ENCODE data around the gene GNG2. TPM values are rescaled to one million over a fixed set of nuclear protein-coding genes. Genes with fewer than 3 reads are reported as not detected.

Gene GNG2
- total RNA-seq, 4 donors from 2014 or later: 7.5 to 32.8 (median 14.2) TPM

DNA sequence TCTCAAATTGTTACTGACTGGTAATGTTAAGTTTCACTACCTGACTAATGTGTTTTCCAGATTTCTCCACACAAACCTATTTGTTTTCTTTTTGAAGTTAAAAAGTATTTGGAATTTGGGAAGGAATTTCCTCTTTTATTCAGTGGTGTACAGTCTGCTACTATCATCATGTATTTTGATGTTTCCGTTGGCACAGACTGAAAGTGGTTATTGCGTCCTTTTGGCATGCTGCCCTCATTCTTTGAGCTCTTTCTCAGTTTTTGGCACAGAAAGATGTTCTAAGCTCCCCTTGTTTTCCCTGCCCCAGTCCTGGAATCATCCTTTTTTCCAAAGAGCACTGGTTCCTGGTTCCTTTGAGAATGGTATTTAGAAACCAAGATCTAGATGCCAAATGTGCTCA, 97.5 kb downstream of the GNG2 start:
- WGBS, 2 donors (ENCODE audit: low coverage in 1 of 2): 0 to 59% methylated on average over 1 to 2 of the region's 2 CpGs
- Histone ChIP-seq H3K4me3 (no peak overlapping the region), H3K9me3 (peaks cover 0 to 5% of the 10 kb centered on the region in 2 donors), H3K27ac (no peak overlapping the region), H3K4me1 (peaks cover 0 to 7% (median 2%) of the 10 kb centered on the region in 4 donors), H3K36me3 (no peaks in the 10 kb centered on the region), H3K27me3 (no peaks in the 10 kb centered on the region)
- DNase-seq: no peak
- intact Hi-C loops (cut with DNase I; ENCODE audit: low total_unique reads) (no loop called here), in situ Hi-C loops (cut with MboI; ENCODE audit: low pct_ligation_motif_present in 1 of 4, low pct_unique_long_range_greater_than_20kb in 1 of 4, low sequenced_read_pairs in 3 of 4) (loop anchor here (25.0 kb wide), 3 partner anchors 146 to 671 kb away; partner anchors contain the start of gene FRMD6 (in 1 of the 4))
- TF ChIP-seq EP300 (IDR thresholded peaks at IDR 0.05; ENCODE audit: low read depth): no peak
- TF ChIP-seq, protein P1, sequence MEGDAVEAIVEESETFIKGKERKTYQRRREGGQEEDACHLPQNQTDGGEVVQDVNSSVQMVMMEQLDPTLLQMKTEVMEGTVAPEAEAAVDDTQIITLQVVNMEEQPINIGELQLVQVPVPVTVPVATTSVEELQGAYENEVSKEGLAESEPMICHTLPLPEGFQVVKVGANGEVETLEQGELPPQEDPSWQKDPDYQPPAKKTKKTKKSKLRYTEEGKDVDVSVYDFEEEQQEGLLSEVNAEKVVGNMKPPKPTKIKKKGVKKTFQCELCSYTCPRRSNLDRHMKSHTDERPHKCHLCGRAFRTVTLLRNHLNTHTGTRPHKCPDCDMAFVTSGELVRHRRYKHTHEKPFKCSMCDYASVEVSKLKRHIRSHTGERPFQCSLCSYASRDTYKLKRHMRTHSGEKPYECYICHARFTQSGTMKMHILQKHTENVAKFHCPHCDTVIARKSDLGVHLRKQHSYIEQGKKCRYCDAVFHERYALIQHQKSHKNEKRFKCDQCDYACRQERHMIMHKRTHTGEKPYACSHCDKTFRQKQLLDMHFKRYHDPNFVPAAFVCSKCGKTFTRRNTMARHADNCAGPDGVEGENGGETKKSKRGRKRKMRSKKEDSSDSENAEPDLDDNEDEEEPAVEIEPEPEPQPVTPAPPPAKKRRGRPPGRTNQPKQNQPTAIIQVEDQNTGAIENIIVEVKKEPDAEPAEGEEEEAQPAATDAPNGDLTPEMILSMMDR (IDR thresholded peaks at IDR 0.05): no peak
- TF ChIP-seq POLR2AphosphoS5 (IDR thresholded peaks at IDR 0.05): no peak
- TF ChIP-seq POLR2A (IDR thresholded peaks at IDR 0.05): no peak

DNA sequence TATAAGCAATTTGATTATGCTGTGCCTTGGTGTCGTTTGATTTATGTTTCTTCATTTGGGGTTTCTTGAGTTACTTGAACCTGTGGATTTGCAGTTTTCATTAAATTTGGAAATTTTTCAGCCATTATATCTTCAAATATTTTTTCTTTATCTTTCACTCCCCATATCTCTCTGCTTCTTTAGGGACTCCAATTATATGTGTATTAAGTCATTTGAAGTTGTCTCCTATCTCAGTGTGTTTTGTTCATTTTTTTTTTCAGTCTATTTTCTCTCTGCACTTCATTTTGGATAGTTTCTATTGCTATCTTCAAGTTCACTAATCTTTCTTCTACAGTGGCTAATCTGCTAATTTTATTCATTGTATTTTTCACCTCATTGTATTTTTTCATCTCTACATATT, 99.5 kb downstream of the GNG2 start:
- intact Hi-C loops (cut with DNase I; ENCODE audit: low total_unique reads) (no loop called here), in situ Hi-C loops (cut with MboI; ENCODE audit: low pct_ligation_motif_present in 1 of 4, low pct_unique_long_range_greater_than_20kb in 1 of 4, low sequenced_read_pairs in 3 of 4) (loop anchor here (25.0 kb wide), 3 partner anchors 148 to 673 kb away; partner anchors contain the start of gene FRMD6 (in 1 of the 4))
- WGBS, 2 donors (ENCODE audit: low coverage in 1 of 2): 93 to 100% methylated on average over 1 of the region's 1 CpG
- H3K4me3 ChIP-seq: no peak overlapping the region
- no peaks in the 10 kb centered on the region for H3K36me3 ChIP-seq
- peaks cover 0 to 9% (median 2%) of the 10 kb centered on the region in 4 donors for H3K4me1 ChIP-seq
- DNase-seq: no peak
- H3K9me3 ChIP-seq: peaks cover 0 to 5% of the 10 kb centered on the region in 2 donors
- no peaks in the 10 kb centered on the region for H3K27me3 ChIP-seq
- no peak overlapping the region for H3K27ac ChIP-seq
- TF ChIP-seq EP300 (IDR thresholded peaks at IDR 0.05; ENCODE audit: low read depth) (no peak), POLR2AphosphoS5 (IDR thresholded peaks at IDR 0.05) (no peak), POLR2A (IDR thresholded peaks at IDR 0.05) (no peak)
- TF ChIP-seq, protein P1 (IDR thresholded peaks at IDR 0.05): no peak

DNA sequence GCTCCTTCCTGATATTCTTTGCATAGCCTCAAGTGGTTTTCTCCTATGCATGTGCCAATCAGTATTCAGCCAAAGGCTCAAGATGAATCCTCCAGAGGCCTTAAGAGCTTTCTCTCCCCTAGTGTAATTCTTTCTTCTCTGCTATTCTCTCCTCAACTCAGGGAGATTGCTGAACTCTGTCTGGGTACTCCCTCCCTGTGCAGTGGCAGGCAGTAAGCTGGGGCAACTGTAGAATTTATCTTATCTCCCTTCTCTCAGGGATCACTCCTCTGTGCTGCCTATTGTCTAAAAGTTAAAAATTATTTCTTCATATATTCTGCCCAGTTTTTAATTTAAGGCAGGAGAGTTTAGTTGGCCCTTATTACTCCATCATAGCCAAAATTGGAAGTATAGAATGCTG, 100.5 kb downstream of the GNG2 start:
- intact Hi-C loops (cut with DNase I; ENCODE audit: low total_unique reads): no loop called here

DNA sequence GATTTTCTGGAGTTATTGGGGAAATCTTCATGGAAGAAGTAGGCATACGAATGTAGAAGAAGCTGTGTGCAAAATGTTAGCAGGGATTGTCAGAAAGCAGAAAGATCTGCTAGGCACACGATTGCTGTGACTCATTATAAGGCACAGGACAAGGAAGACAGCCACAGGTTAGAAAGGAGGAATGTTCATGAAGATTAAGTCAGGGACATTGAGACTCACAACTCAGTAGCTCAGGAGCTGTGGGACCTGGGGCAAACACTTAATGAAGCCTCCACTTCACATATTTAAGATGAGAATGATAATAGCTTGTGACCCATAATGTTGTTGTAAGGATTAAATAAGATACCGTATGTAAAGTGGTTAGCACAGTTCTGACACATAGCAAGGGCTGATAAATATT, 102.3 kb downstream of the GNG2 start:
- no peak overlapping the region for H3K27ac ChIP-seq
- H3K4me1 ChIP-seq: peaks cover 0 to 9% (median 2%) of the 10 kb centered on the region in 4 donors
- TF ChIP-seq, protein P1 (IDR thresholded peaks at IDR 0.05): no peak
- no peak for TF ChIP-seq POLR2AphosphoS5 (IDR thresholded peaks at IDR 0.05)
- TF ChIP-seq EP300 (IDR thresholded peaks at IDR 0.05; ENCODE audit: low read depth): no peak
- TF ChIP-seq POLR2A (IDR thresholded peaks at IDR 0.05): no peak
- H3K27me3 ChIP-seq: no peaks in the 10 kb centered on the region
- no peaks in the 10 kb centered on the region for H3K36me3 ChIP-seq
- H3K4me3 ChIP-seq: no peak overlapping the region
- peaks cover 0 to 5% of the 10 kb centered on the region in 2 donors for H3K9me3 ChIP-seq
- in situ Hi-C loops (cut with MboI; ENCODE audit: low pct_ligation_motif_present in 1 of 4, low pct_unique_long_range_greater_than_20kb in 1 of 4, low sequenced_read_pairs in 3 of 4): loop anchor here (25.0 kb wide), 3 partner anchors 150 to 675 kb away; partner anchors contain the start of gene FRMD6 (in 1 of the 4)
- 44 to 57% methylated on average over 2 of the region's 3 CpGs for WGBS, 2 donors (ENCODE audit: low coverage in 1 of 2)
- no peak for DNase-seq
- intact Hi-C loops (cut with DNase I; ENCODE audit: low total_unique reads): no loop called here

More for the DNA sequence above, 100.5 kb downstream of the GNG2 start:
- in situ Hi-C loops (cut with MboI; ENCODE audit: low pct_ligation_motif_present in 1 of 4, low pct_unique_long_range_greater_than_20kb in 1 of 4, low sequenced_read_pairs in 3 of 4): loop anchor here (25.0 kb wide), 3 partner anchors 149 to 674 kb away; partner anchors contain the start of gene FRMD6 (in 1 of the 4)
- TF ChIP-seq, protein P1 (IDR thresholded peaks at IDR 0.05): no peak
- no peak for TF ChIP-seq POLR2AphosphoS5 (IDR thresholded peaks at IDR 0.05)
- TF ChIP-seq EP300 (IDR thresholded peaks at IDR 0.05; ENCODE audit: low read depth): no peak
- no peak for TF ChIP-seq POLR2A (IDR thresholded peaks at IDR 0.05)
- no peak for DNase-seq
- peaks cover 0 to 9% (median 2%) of the 10 kb centered on the region in 4 donors for H3K4me1 ChIP-seq
- H3K27me3 ChIP-seq: no peaks in the 10 kb centered on the region
- H3K9me3 ChIP-seq: peaks cover 0 to 5% of the 10 kb centered on the region in 2 donors
- no peak overlapping the region for H3K27ac ChIP-seq
- no peak overlapping the region for H3K4me3 ChIP-seq
- H3K36me3 ChIP-seq: no peaks in the 10 kb centered on the region

All from transverse colon (tissue), 4 donors.